ENCODE results near the gene GSG1. TPM values are rescaled to one million over a fixed set of nuclear protein-coding genes. Genes with fewer than 3 reads are reported as not detected.

GSG1 gene
- total RNA-seq, 1 experiment from 2014 or later, result 0.22 TPM

DNA sequence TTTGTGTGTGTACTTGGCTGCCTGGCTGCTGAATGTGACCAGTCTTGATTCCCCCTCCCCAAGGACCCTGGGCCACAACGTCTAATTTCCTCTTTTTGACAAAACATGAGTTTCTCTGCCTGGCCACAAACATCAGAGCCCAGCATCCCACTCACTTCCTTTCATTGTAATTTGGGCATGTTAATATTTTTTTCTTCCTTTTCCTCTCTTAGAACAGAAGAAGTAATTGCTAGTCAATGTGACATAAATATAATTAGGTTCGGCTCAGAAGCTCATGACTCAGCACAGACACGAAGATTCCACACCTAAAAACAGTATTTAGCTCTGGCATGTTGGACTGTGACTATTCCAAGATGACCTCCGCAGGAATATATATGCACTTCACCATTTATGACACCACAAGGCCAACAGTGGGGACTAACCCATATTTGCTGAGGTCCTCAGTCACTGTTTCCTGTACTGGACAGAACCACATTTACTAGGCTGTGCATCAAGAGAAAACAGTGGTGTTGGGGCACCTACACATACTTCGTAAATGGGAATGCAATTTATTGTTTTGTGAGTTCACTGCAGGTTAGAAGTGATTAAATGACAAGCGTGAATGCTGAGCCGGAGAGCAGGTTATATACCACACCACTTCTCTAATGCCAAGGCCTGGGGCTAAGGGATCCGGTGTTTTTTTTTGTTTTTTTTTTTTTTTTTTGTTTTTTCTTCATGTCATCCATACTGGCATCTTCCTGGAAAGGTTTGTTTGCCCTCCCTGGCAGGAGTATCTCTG, 4.2 kb downstream of the GSG1 start:
- Mint-ChIP-seq H3K4me1 (peaks cover 36 to 40% of the 10 kb centered on the region in 2 experiments), H3K4me3 (no peak overlapping the region; a peak in 1 of 5 replicates)
- peaks cover 9% of the 10 kb centered on the region; the same call in 1 of the 2 replicates for H3K4me1 ChIP-seq (ENCODE audit: insufficient read depth, low read length)

More for the DNA sequence above, 4.2 kb downstream of the GSG1 start:
- Histone ChIP-seq H3K27ac (ENCODE audit: insufficient read length, low read depth, low read length) (no peak overlapping the region), H3K18ac (ENCODE audit: insufficient read length, low read depth, low read length) (no peak overlapping the region), H2BK20ac (ENCODE audit: low read depth, low read length, poor library complexity, severe bottlenecking) (no peak overlapping the region), H2BK15ac (ENCODE audit: low read depth, low read length) (no peak overlapping the region), H2BK12ac (ENCODE audit: insufficient read length, low read depth, low read length) (no peak overlapping the region), H4K5ac (ENCODE audit: insufficient read length, low read depth, low read length) (no peak overlapping the region), H2AFZ (ENCODE audit: low read length) (no peak overlapping the region), H2AK5ac (ENCODE audit: insufficient read length, low read length) (no peak overlapping the region), H4K8ac (replicated peaks; ENCODE audit: insufficient read length, low read depth, low read length) (no peak overlapping the region), H3K4ac (ENCODE audit: low read depth, low read length) (no peak overlapping the region), H3K27me3 (ENCODE audit: insufficient read depth, low read length) (no peaks in the 10 kb centered on the region), H4K20me1 (ENCODE audit: control insufficient read depth, insufficient read depth, insufficient read length) (no peaks in the 10 kb centered on the region), H3K56ac (ENCODE audit: insufficient read length, low read depth, low read length) (no peak overlapping the region), H3K23me2 (ENCODE audit: insufficient read length, low read depth, low read length, poor library complexity, severe bottlenecking) (peaks cover 11% of the 10 kb centered on the region), H4K91ac (ENCODE audit: insufficient read length, low read depth, low read length) (no peak overlapping the region), H3K9ac (ENCODE audit: extremely low read depth, insufficient read length, low read length) (no peak overlapping the region), H3K9me3 (ENCODE audit: control insufficient read depth, low read depth, low read length) (no peaks in the 10 kb centered on the region), H3K14ac (ENCODE audit: insufficient read depth, low read length) (no peak overlapping the region), H3T11ph (ENCODE audit: low read length) (no peak overlapping the region), H3K79me1 (ENCODE audit: insufficient read depth, low read depth, low read length, poor library complexity, severe bottlenecking) (no peaks in the 10 kb centered on the region), H3K23ac (ENCODE audit: insufficient read length, low read depth, low read length) (no peak overlapping the region), H3K79me2 (ENCODE audit: insufficient read depth, low read length) (no peaks in the 10 kb centered on the region), H3K4me2 (ENCODE audit: insufficient read depth, insufficient read length, low read length) (no peak overlapping the region), H2BK5ac (ENCODE audit: insufficient read length, low read length) (no peak overlapping the region), H2BK120ac (ENCODE audit: low read depth, low read length, poor library complexity, severe bottlenecking) (no peak overlapping the region)
- Mint-ChIP-seq H3K27ac (no peak overlapping the region), H3K9me3 (no peaks in the 10 kb centered on the region), H3K27me3 (ENCODE audit: low read depth) (peaks cover 6% of the 10 kb centered on the region), H3K36me3 (ENCODE audit: insufficient read depth in 1 of 3, low read depth in 3 of 3) (no peaks in the 10 kb centered on the region; a peak in 1 of 7 replicates)
- TF ChIP-seq, protein P1, sequence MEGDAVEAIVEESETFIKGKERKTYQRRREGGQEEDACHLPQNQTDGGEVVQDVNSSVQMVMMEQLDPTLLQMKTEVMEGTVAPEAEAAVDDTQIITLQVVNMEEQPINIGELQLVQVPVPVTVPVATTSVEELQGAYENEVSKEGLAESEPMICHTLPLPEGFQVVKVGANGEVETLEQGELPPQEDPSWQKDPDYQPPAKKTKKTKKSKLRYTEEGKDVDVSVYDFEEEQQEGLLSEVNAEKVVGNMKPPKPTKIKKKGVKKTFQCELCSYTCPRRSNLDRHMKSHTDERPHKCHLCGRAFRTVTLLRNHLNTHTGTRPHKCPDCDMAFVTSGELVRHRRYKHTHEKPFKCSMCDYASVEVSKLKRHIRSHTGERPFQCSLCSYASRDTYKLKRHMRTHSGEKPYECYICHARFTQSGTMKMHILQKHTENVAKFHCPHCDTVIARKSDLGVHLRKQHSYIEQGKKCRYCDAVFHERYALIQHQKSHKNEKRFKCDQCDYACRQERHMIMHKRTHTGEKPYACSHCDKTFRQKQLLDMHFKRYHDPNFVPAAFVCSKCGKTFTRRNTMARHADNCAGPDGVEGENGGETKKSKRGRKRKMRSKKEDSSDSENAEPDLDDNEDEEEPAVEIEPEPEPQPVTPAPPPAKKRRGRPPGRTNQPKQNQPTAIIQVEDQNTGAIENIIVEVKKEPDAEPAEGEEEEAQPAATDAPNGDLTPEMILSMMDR (conservative IDR thresholded peaks at IDR 0.05), result no peak
- no CpG with 5 or more reads among the region's 8 CpGs for WGBS (ENCODE audit: extremely low coverage, insufficient read length, low lambda C conversion rate)
- no peak for DNase-seq
